IMR-90 (cell line): ENCODE results near the gene ZC3H7B.

Source experiments
- CEBPB ChIP-seq: IDR thresholded peaks from 2 replicates; pipeline ENCODE4 v1.6.1; 2012; ENCODE audit warnings: low read depth, low read length, improper control_type of control experiment
- CHD1 ChIP-seq: IDR thresholded peaks from 2 replicates; pipeline ENCODE4 v1.6.1; 2012; ENCODE audit warnings: low read depth, low read length, improper control_type of control experiment
- ELK1 ChIP-seq: fragments of 150-350 bp; IDR thresholded peaks from 2 replicates; pipeline ENCODE4 v1.6.1; 2016; ENCODE audit warnings: low read depth, mild to moderate bottlenecking, low read length, moderate library complexity, borderline replicate concordance
- FOS ChIP-seq: fragments of 150-350 bp; IDR thresholded peaks from 2 replicates; pipeline ENCODE4 v1.6.1; 2016; ENCODE audit warnings: low read depth, low read length
- MAFK ChIP-seq: IDR thresholded peaks from 2 replicates; pipeline ENCODE4 v1.6.1; 2012; ENCODE audit warnings: low read depth, low read length, improper control_type of control experiment
- MAZ ChIP-seq: IDR thresholded peaks from 2 replicates; pipeline ENCODE4 v1.6.1; 2012; ENCODE audit warnings: low read depth, mild to moderate bottlenecking, low read length, improper control_type of control experiment, moderate library complexity, borderline replicate concordance
- MXI1 ChIP-seq: IDR thresholded peaks from 2 replicates; pipeline ENCODE4 v1.6.1; 2012; ENCODE audit warnings: low read depth, mild to moderate bottlenecking, low read length, moderate library complexity, borderline replicate concordance
- POLR2A ChIP-seq: IDR thresholded peaks from 2 replicates; pipeline ENCODE4 v1.6.1; 2012; ENCODE audit warnings: mild to moderate bottlenecking, low read depth, low read length
- RAD21 ChIP-seq: IDR thresholded peaks from 2 replicates; pipeline ENCODE4 v1.6.1; 2012; ENCODE audit warnings: low read length, improper control_type of control experiment
- RCOR1 ChIP-seq: IDR thresholded peaks from 2 replicates; pipeline ENCODE4 v1.6.1; 2012; ENCODE audit warnings: mild to moderate bottlenecking, low read length, improper control_type of control experiment; ENCODE audit not compliant: insufficient replicate concordance
- RFX5 ChIP-seq: IDR thresholded peaks from 2 replicates; pipeline ENCODE4 v1.8.0; 2012; ENCODE audit warnings: low read depth, mild to moderate bottlenecking, low read length, moderate library complexity
- SMC3 ChIP-seq: fragments of 150-350 bp; IDR thresholded peaks from 2 replicates; pipeline ENCODE4 v1.6.1; 2016; ENCODE audit warnings: low read depth, mild to moderate bottlenecking, antibody characterized with exemption, low read length, moderate library complexity
- TF ChIP-seq, protein P1 (sequence below): conservative IDR thresholded peaks from 2 replicates; pipeline ENCODE4 v1.5.1; 2012; ENCODE audit warnings: mild to moderate bottlenecking, low read depth, low read length, improper control_type of control experiment
- TF ChIP-seq, protein P2 (sequence below): fragments of 150-350 bp; IDR thresholded peaks from 2 replicates; pipeline ENCODE4 v1.6.1; 2017; ENCODE audit warnings: mild to moderate bottlenecking, antibody characterized with exemption, low read length, low read depth

- TF ChIP-seq MAFK = no peak
- TF ChIP-seq, protein P1, sequence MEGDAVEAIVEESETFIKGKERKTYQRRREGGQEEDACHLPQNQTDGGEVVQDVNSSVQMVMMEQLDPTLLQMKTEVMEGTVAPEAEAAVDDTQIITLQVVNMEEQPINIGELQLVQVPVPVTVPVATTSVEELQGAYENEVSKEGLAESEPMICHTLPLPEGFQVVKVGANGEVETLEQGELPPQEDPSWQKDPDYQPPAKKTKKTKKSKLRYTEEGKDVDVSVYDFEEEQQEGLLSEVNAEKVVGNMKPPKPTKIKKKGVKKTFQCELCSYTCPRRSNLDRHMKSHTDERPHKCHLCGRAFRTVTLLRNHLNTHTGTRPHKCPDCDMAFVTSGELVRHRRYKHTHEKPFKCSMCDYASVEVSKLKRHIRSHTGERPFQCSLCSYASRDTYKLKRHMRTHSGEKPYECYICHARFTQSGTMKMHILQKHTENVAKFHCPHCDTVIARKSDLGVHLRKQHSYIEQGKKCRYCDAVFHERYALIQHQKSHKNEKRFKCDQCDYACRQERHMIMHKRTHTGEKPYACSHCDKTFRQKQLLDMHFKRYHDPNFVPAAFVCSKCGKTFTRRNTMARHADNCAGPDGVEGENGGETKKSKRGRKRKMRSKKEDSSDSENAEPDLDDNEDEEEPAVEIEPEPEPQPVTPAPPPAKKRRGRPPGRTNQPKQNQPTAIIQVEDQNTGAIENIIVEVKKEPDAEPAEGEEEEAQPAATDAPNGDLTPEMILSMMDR = peak; percentile 60
- TF ChIP-seq, protein P2, sequence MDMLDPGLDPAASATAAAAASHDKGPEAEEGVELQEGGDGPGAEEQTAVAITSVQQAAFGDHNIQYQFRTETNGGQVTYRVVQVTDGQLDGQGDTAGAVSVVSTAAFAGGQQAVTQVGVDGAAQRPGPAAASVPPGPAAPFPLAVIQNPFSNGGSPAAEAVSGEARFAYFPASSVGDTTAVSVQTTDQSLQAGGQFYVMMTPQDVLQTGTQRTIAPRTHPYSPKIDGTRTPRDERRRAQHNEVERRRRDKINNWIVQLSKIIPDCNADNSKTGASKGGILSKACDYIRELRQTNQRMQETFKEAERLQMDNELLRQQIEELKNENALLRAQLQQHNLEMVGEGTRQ = no peak
- peak; percentile 95 for TF ChIP-seq MXI1
- TF ChIP-seq POLR2A = peak; percentile 76
- peak; percentile 78 for TF ChIP-seq MAZ
- peak; percentile 37 for TF ChIP-seq SMC3
- TF ChIP-seq RAD21 = peak; percentile 64
- TF ChIP-seq RCOR1 = no peak
- no peak for TF ChIP-seq FOS
- TF ChIP-seq RFX5 = no peak
- no peak for TF ChIP-seq CHD1
- no peak for TF ChIP-seq ELK1
- no peak for TF ChIP-seq CEBPB
Measured at GRCh38 chr22:41301085-41302020, at the start of gene ZC3H7B.
